ENCODE data around the gene BCLAF1.
"Not testable (repeated sequence)": the region's sequence is repeated elsewhere in the genome, so short reads cannot be mapped to it uniquely, and the experiment has no call there.

Gene BCLAF1

GRCh38 chr6:136289579-136290409 lies at the start of gene BCLAF1:
TSS of gene BCLAF1 (minus strand) at chr6:136289846. CDS start at chr6:136279866, 9,980 bp downstream.
- peak; percentile 96 for DNase-seq

DNA sequence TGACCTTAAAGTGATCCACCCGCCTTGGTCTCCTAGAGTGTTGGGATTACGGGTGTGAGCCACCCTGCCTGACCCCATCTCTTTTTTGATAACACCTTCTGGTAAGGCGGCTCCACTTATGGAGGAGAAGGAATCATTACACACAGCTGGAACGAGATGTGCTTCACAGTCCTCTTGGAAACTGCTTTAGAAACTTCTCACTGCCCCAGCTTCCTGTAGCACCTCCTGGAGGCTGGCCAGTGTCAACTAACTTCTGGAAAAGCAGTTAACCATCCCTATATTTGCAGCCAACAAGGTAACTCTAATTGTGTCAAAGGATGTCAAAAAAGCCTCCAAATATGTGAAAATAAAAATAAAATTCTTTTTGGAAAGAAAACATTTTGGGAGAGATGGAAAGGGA lies 48.8 kb upstream of the BCLAF1 start:
- no peak for DNase-seq

DNA sequence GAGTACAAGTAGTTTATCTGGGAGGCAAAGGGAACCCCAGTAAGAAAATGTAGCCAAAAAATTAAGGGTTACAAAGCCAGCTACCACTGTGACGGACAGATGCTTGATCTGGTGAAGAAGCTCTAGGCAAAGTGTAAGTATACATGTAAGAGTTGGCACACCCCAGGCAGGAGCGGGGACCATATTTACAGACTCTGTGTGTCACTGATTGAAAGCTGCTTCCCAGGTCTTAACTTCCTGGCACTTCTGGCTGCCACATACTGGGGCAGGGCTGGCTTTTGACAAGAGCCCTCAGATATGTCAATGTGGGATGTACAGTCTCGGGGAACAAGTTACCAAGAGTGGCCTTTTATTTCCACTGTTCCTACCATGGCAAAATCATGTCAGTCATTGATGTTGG lies 48.0 kb upstream of the BCLAF1 start:
- DNase-seq, result no peak

GRCh38 chr6:136337121-136337520 lies 47.5 kb upstream of the BCLAF1 start:
- no peak for DNase-seq

DNA sequence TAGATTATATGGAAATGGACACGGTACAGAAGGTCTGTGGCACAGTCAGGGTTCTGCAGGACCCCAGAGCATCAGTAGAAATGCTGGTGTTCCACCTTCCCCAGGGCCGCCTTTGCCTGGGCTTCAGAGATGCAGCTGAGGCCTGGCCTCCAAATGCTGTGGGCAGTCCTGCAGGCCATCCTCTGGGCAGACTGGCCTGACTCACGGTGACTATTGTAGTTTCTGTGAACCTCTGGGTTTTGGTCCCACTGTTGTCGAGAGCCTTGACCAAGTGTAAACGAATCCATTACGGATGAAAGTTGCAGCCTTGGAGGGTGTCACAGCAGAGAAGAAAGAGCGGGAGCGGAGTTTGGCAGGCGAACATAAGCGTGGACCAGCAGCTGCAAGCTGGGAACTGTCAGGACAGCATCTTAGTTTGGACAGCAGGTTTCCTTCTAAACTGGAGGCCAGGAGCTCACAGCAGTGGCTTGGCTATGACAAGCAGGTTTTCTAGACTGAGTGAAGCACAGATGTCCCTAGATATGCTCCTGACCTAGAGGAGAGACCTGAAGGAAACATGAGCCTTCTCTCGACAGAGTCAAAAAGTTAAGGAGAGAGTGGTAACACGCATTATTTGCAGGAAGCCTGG lies 46.2 kb upstream of the BCLAF1 start:
- DNase-seq, result no peak

- DNase-seq, result no peak
Measured at GRCh38 chr6:136334853-136335252, 45.2 kb upstream of the BCLAF1 start.

DNA sequence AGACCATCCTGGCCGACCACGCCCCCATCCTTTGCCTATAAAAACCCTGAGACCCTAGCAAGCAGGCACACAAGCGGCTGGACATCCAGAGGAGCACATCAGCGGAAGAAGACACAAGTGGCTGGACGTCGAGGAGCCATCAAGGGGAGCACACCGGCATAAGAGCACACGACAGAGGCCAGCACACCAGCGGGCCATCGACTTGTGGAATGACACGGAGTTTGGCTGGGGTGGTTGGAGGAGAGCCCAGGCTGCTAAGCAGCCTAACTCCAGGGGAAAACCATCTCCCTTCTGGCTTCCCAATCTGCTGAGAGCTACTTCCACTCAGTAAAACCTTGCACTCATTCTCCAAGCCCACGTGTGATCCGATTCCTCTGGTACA lies 44.8 kb upstream of the BCLAF1 start:
- DNase-seq, result no peak

DNA sequence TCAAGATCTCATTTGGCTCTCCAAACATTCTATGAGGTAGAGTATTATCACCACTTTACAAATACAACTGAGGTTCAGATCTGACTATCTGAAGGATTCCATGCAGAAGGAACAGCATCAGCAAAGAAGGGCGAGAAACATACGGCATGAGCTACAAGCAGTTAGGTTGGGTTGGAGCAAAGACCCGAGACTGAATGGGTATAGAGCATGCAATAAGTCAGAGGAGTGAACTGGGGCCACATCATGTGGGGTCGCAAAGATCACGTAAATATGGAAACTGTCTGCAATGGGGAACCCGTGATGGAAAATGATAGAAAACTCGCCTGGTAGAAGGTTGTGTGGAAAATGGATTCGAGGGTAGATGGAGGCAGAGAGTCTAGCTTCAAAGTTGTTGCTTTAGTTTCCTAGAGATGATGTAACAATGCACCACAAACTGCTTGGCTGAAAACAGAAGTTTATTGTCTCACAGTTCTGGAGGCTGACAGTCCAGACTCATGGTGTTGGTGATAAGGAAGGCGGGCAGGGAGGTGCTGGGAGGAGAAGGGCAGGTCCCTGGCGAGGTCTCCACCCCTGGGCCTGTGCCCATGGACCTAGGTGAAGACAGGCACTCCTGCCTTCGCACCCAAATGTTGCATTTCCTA lies 44.3 kb upstream of the BCLAF1 start:
- no peak for DNase-seq

DNA sequence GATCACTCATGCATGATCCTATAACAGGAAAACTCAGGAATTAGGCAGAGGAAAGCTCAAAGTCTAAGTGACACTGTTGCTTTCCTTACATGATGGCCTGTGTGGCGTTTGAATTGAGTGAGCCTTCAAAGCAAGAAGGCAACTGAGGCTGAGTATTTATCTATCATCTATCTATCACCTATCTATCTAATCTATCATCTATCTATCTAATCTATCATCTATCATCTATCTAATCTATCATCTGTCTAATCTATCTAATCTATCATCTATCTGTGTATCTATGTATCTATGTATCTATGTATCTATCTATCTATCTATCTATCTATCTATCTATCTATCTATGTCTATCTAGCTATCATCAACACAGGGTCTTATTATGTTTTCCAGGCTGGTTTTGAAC lies 41.8 kb upstream of the BCLAF1 start:
- no peak for DNase-seq

- no peak for DNase-seq
Measured at GRCh38 chr6:136330634-136331033, 41.0 kb upstream of the BCLAF1 start.

DNA sequence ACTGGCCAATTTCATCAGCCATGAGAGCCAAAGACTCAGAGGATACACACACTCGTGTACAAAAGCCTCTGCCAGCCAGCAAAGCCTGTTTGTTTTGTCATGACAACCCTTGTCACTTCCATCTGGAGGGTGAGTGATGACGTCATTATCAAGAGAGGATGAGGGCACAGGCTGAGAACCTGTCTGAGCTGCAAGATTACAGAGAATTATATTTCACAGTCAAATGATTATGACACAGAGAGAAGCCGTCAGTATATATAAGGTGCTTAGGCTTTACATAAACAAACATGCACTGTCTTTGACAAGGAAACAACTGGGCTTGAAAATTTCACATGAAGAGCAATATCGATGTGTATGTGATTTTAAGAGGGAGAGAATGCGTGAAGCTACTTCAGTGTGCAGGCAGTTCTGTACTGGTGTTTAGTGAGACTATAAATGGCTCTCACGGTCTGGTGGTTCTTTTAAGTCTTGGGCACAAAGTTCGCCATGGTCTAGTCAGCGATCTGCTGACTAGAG lies 36.5 kb upstream of the BCLAF1 start:
- no peak for DNase-seq

- DNase-seq, result no peak
Measured at GRCh38 chr6:136324686-136325380, 35.2 kb upstream of the BCLAF1 start.

DNA sequence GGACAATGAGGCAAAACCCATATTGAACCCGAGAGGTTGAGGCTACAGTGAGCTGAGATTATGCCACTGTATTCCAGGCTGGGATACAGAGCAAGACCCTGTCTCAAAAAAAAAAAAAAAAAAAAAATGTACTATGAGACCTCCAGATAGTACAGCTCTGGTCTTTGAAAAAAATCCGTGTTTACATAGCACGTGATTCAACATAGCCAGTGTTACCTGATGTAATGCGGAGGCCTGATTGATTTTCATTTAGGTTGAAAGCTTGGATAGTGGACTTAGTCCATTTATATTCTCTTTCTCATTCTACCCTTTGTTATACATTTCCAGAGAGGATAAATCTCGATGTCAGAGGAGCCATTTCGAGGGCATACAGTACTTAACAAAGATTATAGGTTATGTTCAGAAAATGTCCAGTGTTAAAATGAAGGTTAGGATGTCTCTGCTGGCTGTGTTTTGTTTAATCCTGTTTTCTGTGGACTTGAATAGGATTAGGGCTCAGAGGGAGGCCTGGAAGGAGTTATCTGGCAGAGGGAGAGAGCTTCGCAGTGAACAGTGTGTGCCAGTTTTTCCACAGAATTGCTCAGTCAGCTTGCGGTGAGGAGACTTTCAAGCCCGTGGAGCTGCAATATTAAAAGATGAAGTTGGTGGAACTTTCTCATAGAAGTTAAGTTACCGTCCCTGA lies 33.9 kb upstream of the BCLAF1 start:
- no peak for DNase-seq

- DNase-seq, result no peak
Measured at GRCh38 chr6:136319732-136320131, 30.1 kb upstream of the BCLAF1 start.

GRCh38 chr6:136318676-136319075 lies 29.0 kb upstream of the BCLAF1 start:
- DNase-seq, result no peak

- no peak for DNase-seq
Measured at GRCh38 chr6:136317971-136318370, 28.3 kb upstream of the BCLAF1 start.

GRCh38 chr6:136317021-136317694 lies 27.5 kb upstream of the BCLAF1 start:
- DNase-seq, result peak; percentile 17

DNA sequence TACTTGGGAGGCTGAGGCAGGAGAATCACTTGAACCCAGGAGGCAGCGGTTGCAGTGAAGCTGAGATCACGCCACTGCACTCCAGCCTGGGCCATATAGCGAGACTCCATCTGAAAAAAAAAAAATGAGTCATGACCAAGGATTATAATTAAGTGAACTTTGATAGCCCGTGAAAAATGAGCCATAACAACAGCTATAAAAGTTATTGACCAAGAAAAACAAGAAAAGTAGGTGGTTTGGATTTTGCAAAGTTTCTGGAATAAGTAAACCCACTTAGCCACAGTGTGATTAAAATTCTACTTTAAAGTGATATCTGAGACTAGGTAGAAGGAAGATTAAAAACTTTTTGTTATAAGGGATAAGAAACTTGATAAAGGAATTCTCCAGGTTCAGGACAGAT lies 25.9 kb upstream of the BCLAF1 start:
- no peak for DNase-seq

DNA sequence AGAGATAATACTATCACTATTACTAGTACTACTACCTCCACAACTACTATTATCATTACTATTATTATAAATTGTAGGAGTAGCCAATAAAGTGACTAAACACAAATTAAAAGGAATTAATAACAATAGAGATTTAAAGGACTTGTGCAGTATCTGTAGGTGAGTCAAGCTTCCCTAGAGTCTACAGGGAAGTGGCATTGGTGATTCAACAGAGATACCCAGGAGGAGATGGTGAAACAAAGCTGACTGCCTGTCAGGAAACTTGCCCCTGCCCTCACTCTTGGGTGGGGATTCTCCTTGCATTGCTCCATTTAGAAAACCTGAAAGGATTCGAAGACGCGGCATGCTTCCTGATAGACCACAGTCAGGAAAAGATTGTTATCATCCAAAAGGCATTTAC lies 23.3 kb upstream of the BCLAF1 start:
- no peak for DNase-seq

GRCh38 chr6:136309729-136310311 lies 20.2 kb upstream of the BCLAF1 start:
- DNase-seq, result no peak

DNA sequence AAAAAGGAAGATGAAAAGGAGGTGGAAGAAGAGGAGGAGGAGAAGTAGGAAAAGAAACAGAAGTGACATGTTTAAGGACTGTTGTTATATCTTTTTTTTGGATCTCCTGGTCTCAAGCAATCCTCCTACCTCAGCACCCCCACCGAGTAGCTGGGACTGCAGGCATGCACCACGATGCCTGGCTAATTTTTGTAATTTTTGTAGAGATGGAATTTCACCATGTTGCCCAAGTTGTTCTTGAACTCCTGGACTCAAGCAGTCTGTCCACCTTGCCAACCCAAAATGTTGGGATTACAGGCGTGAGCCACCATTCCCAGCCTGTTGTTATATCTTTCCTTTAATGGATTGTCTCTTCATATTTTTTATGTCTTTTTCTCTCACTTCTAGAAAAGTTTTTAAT lies 19.5 kb upstream of the BCLAF1 start:
- DNase-seq, result no peak

GRCh38 chr6:136308469-136308868 lies 18.8 kb upstream of the BCLAF1 start:
- not testable (repeated sequence) for DNase-seq

All from NCI-H1436 treated with DMSO at 0.1 percent for 48 hours (cell line).